SU-DHL-6 (cell line): ENCODE results near the gene KCND3.

Source experiments
- EZH2phosphoT487 ChIP-seq: fragments of 200-600 bp; sonication (generic), shearing (Covaris generic); conservative IDR thresholded peaks from 2 replicates; pipeline ENCODE4 v1.6.1; 2018; ENCODE audit warnings: mild to moderate bottlenecking, antibody characterized with exemption, low read length, moderate library complexity, mixed read lengths
- TF ChIP-seq, protein P1 (sequence below): fragments of 200-600 bp; sonication (generic); IDR thresholded peaks from one replicate; pipeline ENCODE4 v1.5.1; 2017; ENCODE audit warnings: antibody characterized with exemption, mild to moderate bottlenecking, low read length, moderate library complexity; ENCODE audit not compliant: insufficient read depth, poor library complexity, severe bottlenecking

DNA sequence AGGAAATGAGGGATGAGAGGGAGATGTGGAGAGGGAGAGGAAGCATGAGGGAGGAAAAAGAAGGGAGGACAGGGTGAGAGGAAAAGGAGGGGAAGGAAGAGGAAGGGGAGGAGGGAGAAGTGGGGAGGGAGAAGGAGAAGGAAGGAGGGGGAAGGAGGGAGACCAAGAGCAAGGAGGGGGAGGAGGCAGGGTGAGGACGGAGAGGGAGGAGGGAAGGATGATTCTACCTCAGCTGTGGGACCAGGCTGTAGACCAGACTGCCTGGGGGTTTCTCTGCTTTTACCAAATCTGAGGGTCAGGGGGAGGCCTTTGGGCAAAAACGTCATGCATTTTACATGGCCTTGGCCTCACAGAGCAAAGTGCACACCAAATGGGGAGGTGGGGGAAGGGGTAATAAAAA lies 94.5 kb downstream of the KCND3 start:
- TF ChIP-seq, protein P1, sequence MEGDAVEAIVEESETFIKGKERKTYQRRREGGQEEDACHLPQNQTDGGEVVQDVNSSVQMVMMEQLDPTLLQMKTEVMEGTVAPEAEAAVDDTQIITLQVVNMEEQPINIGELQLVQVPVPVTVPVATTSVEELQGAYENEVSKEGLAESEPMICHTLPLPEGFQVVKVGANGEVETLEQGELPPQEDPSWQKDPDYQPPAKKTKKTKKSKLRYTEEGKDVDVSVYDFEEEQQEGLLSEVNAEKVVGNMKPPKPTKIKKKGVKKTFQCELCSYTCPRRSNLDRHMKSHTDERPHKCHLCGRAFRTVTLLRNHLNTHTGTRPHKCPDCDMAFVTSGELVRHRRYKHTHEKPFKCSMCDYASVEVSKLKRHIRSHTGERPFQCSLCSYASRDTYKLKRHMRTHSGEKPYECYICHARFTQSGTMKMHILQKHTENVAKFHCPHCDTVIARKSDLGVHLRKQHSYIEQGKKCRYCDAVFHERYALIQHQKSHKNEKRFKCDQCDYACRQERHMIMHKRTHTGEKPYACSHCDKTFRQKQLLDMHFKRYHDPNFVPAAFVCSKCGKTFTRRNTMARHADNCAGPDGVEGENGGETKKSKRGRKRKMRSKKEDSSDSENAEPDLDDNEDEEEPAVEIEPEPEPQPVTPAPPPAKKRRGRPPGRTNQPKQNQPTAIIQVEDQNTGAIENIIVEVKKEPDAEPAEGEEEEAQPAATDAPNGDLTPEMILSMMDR = no peak
- TF ChIP-seq EZH2phosphoT487 = no peak
